Endothelial cell (in vitro differentiated cells): ENCODE results near the gene UBASH3A. TPM values are rescaled to one million over a fixed set of nuclear protein-coding genes. Genes with fewer than 3 reads are reported as not detected.

Source experiments
- DNase-seq: peaks from one replicate; pipeline ENCODE4 v3.0.0; 2021; ENCODE audit warnings: low spot score
- H3K27ac Mint-ChIP-seq: one replicate; pipeline ENCODE4 v1.8.0; 2021; ENCODE audit warnings: mixed read lengths, inconsistent platforms; ENCODE audit not compliant: unreplicated experiment
- H3K27me3 Mint-ChIP-seq: one replicate; pipeline ENCODE4 v1.8.0; 2021; ENCODE audit warnings: mild to moderate bottlenecking, moderate library complexity, mixed read lengths, inconsistent platforms; ENCODE audit not compliant: unreplicated experiment
- H3K36me3 Mint-ChIP-seq: one replicate; pipeline ENCODE4 v1.8.0; 2021; ENCODE audit warnings: mild to moderate bottlenecking, low read depth, mixed read lengths, inconsistent platforms; ENCODE audit not compliant: unreplicated experiment
- H3K4me1 Mint-ChIP-seq: one replicate; pipeline ENCODE4 v1.8.0; 2021; ENCODE audit warnings: mild to moderate bottlenecking, mixed read lengths, inconsistent platforms; ENCODE audit not compliant: unreplicated experiment
- H3K4me3 Mint-ChIP-seq: one replicate; pipeline ENCODE4 v1.8.0; 2021; ENCODE audit warnings: mild to moderate bottlenecking, mixed read lengths, inconsistent platforms; ENCODE audit not compliant: unreplicated experiment
- H3K9me3 Mint-ChIP-seq: one replicate; pipeline ENCODE4 v1.8.0; 2021; ENCODE audit warnings: mixed read lengths, inconsistent platforms; ENCODE audit not compliant: unreplicated experiment
- CTCF ChIP-seq: fragments of 200-600 bp; sonication (generic); IDR thresholded peaks from one replicate; pipeline ENCODE4 v1.5.0; 2021; ENCODE audit warnings: antibody characterized with exemption; ENCODE audit not compliant: unreplicated experiment
- total RNA-seq: library from RNA; stranded (reverse); fragmentation: NEBNext Ultra II Directional; extraction: Animal tissue kit (Norgen Biotek cat#: 25700); gene quantifications from one replicate; pipeline ENCODE4 v1.2.1, GENCODE V29; 2021; ENCODE audit not compliant: unreplicated experiment

The UBASH3A gene
- total RNA-seq, 1 donor from 2014 or later, result not detected

- TF ChIP-seq CTCF, result no peak
- H3K4me3 Mint-ChIP-seq, result no peak overlapping the region
Measured at GRCh38 chr21:42409366-42409765, 5.7 kb downstream of the UBASH3A start.

GRCh38 chr21:42411197-42411869 is 7.6 kb downstream of the UBASH3A start:
- Mint-ChIP-seq H3K4me1 (peaks cover 3% of the 10 kb centered on the region), H3K36me3 (no peaks in the 10 kb centered on the region), H3K27ac (no peak overlapping the region), H3K27me3 (peaks cover 15% of the 10 kb centered on the region), H3K4me3 (no peak overlapping the region), H3K9me3 (no peaks in the 10 kb centered on the region)
- no peak for TF ChIP-seq CTCF
- DNase-seq, result no peak

More at GRCh38 chr21:42409366-42409765, 5.7 kb downstream of the UBASH3A start:
- DNase-seq, result no peak
- H3K9me3 Mint-ChIP-seq, result no peaks in the 10 kb centered on the region
- H3K36me3 Mint-ChIP-seq, result no peaks in the 10 kb centered on the region
- peaks cover 15% of the 10 kb centered on the region for H3K27me3 Mint-ChIP-seq
- H3K4me1 Mint-ChIP-seq, result peaks cover 3% of the 10 kb centered on the region
- no peak overlapping the region for H3K27ac Mint-ChIP-seq

- no peak overlapping the region for H3K4me3 Mint-ChIP-seq
- H3K36me3 Mint-ChIP-seq, result no peaks in the 10 kb centered on the region
- H3K4me1 Mint-ChIP-seq, result peaks cover 3% of the 10 kb centered on the region
- no peak for DNase-seq
- no peaks in the 10 kb centered on the region for H3K9me3 Mint-ChIP-seq
- H3K27ac Mint-ChIP-seq, result no peak overlapping the region
- H3K27me3 Mint-ChIP-seq, result peaks cover 13% of the 10 kb centered on the region
- no peak for TF ChIP-seq CTCF
Measured at GRCh38 chr21:42411891-42412635, 8.4 kb downstream of the UBASH3A start.

- H3K36me3 Mint-ChIP-seq, result no peaks in the 10 kb centered on the region
- peaks cover 3% of the 10 kb centered on the region for H3K4me1 Mint-ChIP-seq
- no peak overlapping the region for H3K27ac Mint-ChIP-seq
- H3K4me3 Mint-ChIP-seq, result no peak overlapping the region
- DNase-seq, result no peak
- no peak for TF ChIP-seq CTCF
- H3K9me3 Mint-ChIP-seq, result no peaks in the 10 kb centered on the region
- H3K27me3 Mint-ChIP-seq, result peaks cover 12% of the 10 kb centered on the region
Measured at GRCh38 chr21:42412636-42412933, 8.9 kb downstream of the UBASH3A start.

- Mint-ChIP-seq H3K27ac (no peak overlapping the region), H3K36me3 (no peaks in the 10 kb centered on the region), H3K27me3 (peaks cover 12% of the 10 kb centered on the region), H3K4me1 (peaks cover 3% of the 10 kb centered on the region), H3K9me3 (no peaks in the 10 kb centered on the region), H3K4me3 (no peak overlapping the region)
- no peak for TF ChIP-seq CTCF
- no peak for DNase-seq
Measured at GRCh38 chr21:42413093-42413492, 9.4 kb downstream of the UBASH3A start.
